Epithelial cell of proximal tubule (primary cell): ENCODE data around the gene CORIN. TPM values are rescaled to one million over a fixed set of nuclear protein-coding genes. Genes with fewer than 3 reads are reported as not detected.

Experiments used
- DNase-seq: peaks from one replicate; pipeline ENCODE4 v3.0.0-alpha.2; 2011; ENCODE audit warnings: low read depth
- H3K4me3 ChIP-seq: 2 replicates; pipeline ENCODE4 v1.5.1; 2011; ENCODE audit warnings: low read depth, mild to moderate bottlenecking, low read length
- CTCF ChIP-seq: conservative IDR thresholded peaks from 2 replicates; pipeline ENCODE4 v1.5.1; 2012; ENCODE audit warnings: low read depth, mild to moderate bottlenecking, low read length
- total RNA-seq: library from RNA; depleted of rRNA; stranded (reverse); fragments of >200 nt; gene quantifications from 2 replicates; pipeline ENCODE4 v1.2.3, GENCODE V29; 2015

CORIN gene
- total RNA-seq, 1 donor from 2014 or later, result 0.12 TPM

- DNase-seq, result no peak
- TF ChIP-seq CTCF, result no peak
- no peak overlapping the region for H3K4me3 ChIP-seq
Measured at GRCh38 chr4:47801481-47802002, 36.3 kb downstream of the CORIN start.

- H3K4me3 ChIP-seq, result no peak overlapping the region
- no peak for DNase-seq
- TF ChIP-seq CTCF, result no peak
Measured at GRCh38 chr4:47798165-47798564, 39.7 kb downstream of the CORIN start.

GRCh38 chr4:47791965-47792364, 45.9 kb downstream of the CORIN start:
- H3K4me3 ChIP-seq, result no peak overlapping the region
- DNase-seq, result no peak
- no peak for TF ChIP-seq CTCF

DNA sequence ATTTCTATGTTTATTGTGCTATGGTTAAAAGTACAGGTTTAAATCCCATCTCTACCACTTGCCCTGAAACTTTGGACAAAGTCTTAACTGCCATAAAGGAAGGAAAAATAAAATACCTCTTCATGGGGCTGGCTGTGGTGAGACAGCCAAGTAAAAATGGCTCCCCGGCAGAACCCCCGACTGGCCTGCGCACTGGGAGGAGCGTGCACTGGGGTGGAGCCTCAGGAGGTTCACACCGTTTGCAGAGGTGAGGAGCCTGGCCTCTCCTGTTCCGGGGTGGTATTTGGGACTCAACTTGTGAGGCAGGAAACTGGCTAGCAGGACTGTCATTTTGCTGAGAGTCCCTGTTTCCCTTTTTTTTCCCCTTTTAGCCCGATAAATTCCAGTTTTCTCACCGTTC, 47.8 kb downstream of the CORIN start:
- no peak for DNase-seq
- H3K4me3 ChIP-seq, result no peak overlapping the region
- no peak for TF ChIP-seq CTCF

DNA sequence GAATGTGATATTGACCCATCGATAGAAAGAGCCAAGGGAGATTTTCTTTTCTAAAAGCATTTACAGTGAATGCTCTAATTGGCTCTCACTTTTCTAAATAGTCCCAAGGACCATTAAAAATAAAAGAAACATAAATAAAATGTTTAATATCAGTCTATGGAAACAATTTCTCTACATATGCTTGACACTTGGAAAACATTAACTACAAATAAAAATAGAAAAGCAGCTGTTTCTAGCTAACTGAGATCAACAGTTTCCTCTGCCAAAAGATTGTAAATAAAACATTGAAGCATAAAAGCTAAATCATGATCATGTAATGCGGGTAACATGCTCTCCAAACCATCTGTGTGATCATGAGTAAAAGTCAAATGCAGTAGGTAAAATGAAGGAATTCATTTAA, 49.7 kb downstream of the CORIN start:
- H3K4me3 ChIP-seq, result no peak overlapping the region
- no peak for DNase-seq
- TF ChIP-seq CTCF, result no peak

- DNase-seq, result no peak
- no peak for TF ChIP-seq CTCF
- no peak overlapping the region for H3K4me3 ChIP-seq
Measured at GRCh38 chr4:47786958-47787370, 50.9 kb downstream of the CORIN start.

DNA sequence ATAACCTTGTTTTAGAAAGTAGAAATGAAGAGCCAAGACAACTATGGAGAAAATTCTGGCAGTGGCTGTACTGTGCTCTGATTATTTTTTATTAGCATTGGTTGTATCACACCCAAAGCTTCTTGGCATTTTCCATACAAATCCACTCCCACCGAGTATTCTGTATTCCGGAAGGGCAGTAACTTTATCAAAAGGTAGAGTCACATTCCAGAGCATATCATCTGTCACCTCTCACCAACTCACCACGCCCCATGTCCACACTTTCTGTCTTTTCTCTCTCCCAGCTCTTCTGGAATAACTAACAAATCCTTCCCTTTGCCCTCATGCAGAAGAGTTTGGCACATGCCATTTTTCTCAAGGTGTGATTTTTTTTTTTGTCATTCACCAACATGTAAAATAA, 52.7 kb downstream of the CORIN start:
- no peak for DNase-seq
- H3K4me3 ChIP-seq, result no peak overlapping the region
- TF ChIP-seq CTCF, result no peak
